Natural killer cell (primary cell): ENCODE measurements around the gene SMIM9. TPM values are rescaled to one million over a fixed set of nuclear protein-coding genes. Genes with fewer than 3 reads are reported as not detected.

Source experiments
- ATAC-seq, 3 donors: fragments of 150-1000 bp in 2 of 3; fragments of 200-7000 bp in 1 of 3; cut with Tn5 transposase; 1 replicate in 1 of 3; 2 replicates in 2 of 3; pipeline ENCODE4 v1.10.0; 2021; ENCODE audit warnings: mild to moderate bottlenecking in 2 of 3, moderate library complexity in 2 of 3
- DNase-seq, 2 donors: peaks; one replicate each; pipeline versions ENCODE4 v3.0.0 to v3.0.0-alpha.2; 2013 to 2021; ENCODE audit warnings: mixed read lengths in 1 of 2
- H3K27ac ChIP-seq: one replicate; pipeline ENCODE4 v1.5.1; 2013; ENCODE audit warnings: mild to moderate bottlenecking, low read length
- H3K27me3 ChIP-seq: one replicate; pipeline ENCODE4 v1.6.1; 2013; ENCODE audit warnings: low read length; ENCODE audit not compliant: control insufficient read depth, insufficient read depth
- H3K36me3 ChIP-seq: one replicate; pipeline ENCODE4 v1.6.1; 2013; ENCODE audit warnings: low read length; ENCODE audit not compliant: control insufficient read depth, insufficient read depth
- H3K4me1 ChIP-seq: one replicate; pipeline ENCODE4 v1.6.1; 2013; ENCODE audit warnings: low read length; ENCODE audit not compliant: control insufficient read depth, insufficient read depth
- H3K4me3 ChIP-seq: one replicate; pipeline ENCODE4 v1.5.1; 2013; ENCODE audit warnings: low read length
- H3K9me3 ChIP-seq: one replicate; pipeline ENCODE4 v1.6.1; 2013; ENCODE audit warnings: low read length; ENCODE audit not compliant: control insufficient read depth, insufficient read depth
- H3K27ac Mint-ChIP-seq, 2 donors: one replicate each; pipeline ENCODE4 v1.8.0; 2022; ENCODE audit warnings: mild to moderate bottlenecking in 2 of 2, mixed read lengths in 2 of 2, moderate library complexity in 1 of 2
- H3K27me3 Mint-ChIP-seq, 2 donors: one replicate each; pipeline ENCODE4 v1.8.0; 2022; ENCODE audit warnings: low read depth in 2 of 2, mixed read lengths in 2 of 2
- H3K36me3 Mint-ChIP-seq: one replicate; pipeline ENCODE4 v1.8.0; 2022; ENCODE audit warnings: mixed read lengths
- H3K4me1 Mint-ChIP-seq, 2 donors: one replicate each; pipeline ENCODE4 v1.8.0; 2022; ENCODE audit warnings: mixed read lengths in 2 of 2
- H3K4me3 Mint-ChIP-seq: one replicate; pipeline ENCODE4 v1.8.0; 2022; ENCODE audit warnings: mild to moderate bottlenecking, moderate library complexity, mixed read lengths
- H3K9me3 Mint-ChIP-seq, 2 donors: one replicate each; pipeline ENCODE4 v1.8.0; 2022; ENCODE audit warnings: mixed read lengths in 2 of 2
- CTCF ChIP-seq: fragments of 200-600 bp; IDR thresholded peaks from one replicate; pipeline ENCODE4 v1.8.0; 2022; ENCODE audit warnings: antibody characterized with exemption
- WGBS: methylation state at CpG from one replicate; pipeline ENCODE4 v1.1.7; 2013; ENCODE audit warnings: missing lambda C conversion rate; ENCODE audit not compliant: insufficient coverage; 5-methylcytosine and 5-hydroxymethylcytosine counted together
- intact Hi-C: fragments of 100-400 bp; cut with micrococcal nuclease; formaldehyde crosslinking; loops from one replicate; pipeline ENCODE4 v1.14.2; 2022
- total RNA-seq, 4 donors: library from RNA; stranded (reverse); fragments of 120-200 nt in 1 of 4; gene quantifications; one replicate each; pipeline versions ENCODE4 v1.2.3 to v1.2.4, GENCODE V29; 2013 to 2022

The SMIM9 gene
- total RNA-seq, 3 donors from 2014 or later (not counting 1 experiment from before 2014, with no cell fraction given): not detected

GRCh38 chrX:154779261-154779660, 55.2 kb downstream of the SMIM9 start:
- Mint-ChIP-seq H3K4me3 (no peak overlapping the region), H3K36me3 (peaks cover 4% of the 10 kb centered on the region), H3K27me3 (no peaks in the 10 kb centered on the region), H3K27ac (no peak overlapping the region), H3K4me1 (peaks cover 0 to 14% of the 10 kb centered on the region in 2 donors), H3K9me3 (no peaks in the 10 kb centered on the region)
- Histone ChIP-seq H3K4me3 (no peak overlapping the region), H3K36me3 (peaks cover 22% of the 10 kb centered on the region), H3K27me3 (no peaks in the 10 kb centered on the region), H3K4me1 (no peaks in the 10 kb centered on the region), H3K27ac (no peak overlapping the region), H3K9me3 (no peaks in the 10 kb centered on the region)
- DNase-seq (no peak), ATAC-seq (no peak)
- intact Hi-C loops: no loop called here
- no peak for TF ChIP-seq CTCF
- 72% methylated on average over 3 of the region's 4 CpGs for WGBS

GRCh38 chrX:154776753-154777152, 57.7 kb downstream of the SMIM9 start:
- H3K36me3 Mint-ChIP-seq: peaks cover 8% of the 10 kb centered on the region
- Histone ChIP-seq H3K4me3 (no peak overlapping the region), H3K27me3 (no peaks in the 10 kb centered on the region), H3K9me3 (no peaks in the 10 kb centered on the region), H3K27ac (no peak overlapping the region), H3K4me1 (no peaks in the 10 kb centered on the region), H3K36me3 (peaks cover 32% of the 10 kb centered on the region)
- ATAC-seq (no peak), DNase-seq (no peak)
- WGBS: 94% methylated on average over 2 of the region's 2 CpGs
- H3K27me3 Mint-ChIP-seq: no peaks in the 10 kb centered on the region
- no peak overlapping the region for H3K4me3 Mint-ChIP-seq
- no peaks in the 10 kb centered on the region for H3K9me3 Mint-ChIP-seq
- no peak overlapping the region for H3K27ac Mint-ChIP-seq
- no peak for TF ChIP-seq CTCF
- intact Hi-C loops: no loop called here
- peaks cover 0 to 4% of the 10 kb centered on the region in 2 donors for H3K4me1 Mint-ChIP-seq

GRCh38 chrX:154775419-154776349, 58.8 kb downstream of the SMIM9 start:
- Mint-ChIP-seq H3K4me1 (peaks cover 0 to 4% of the 10 kb centered on the region in 2 donors), H3K9me3 (no peaks in the 10 kb centered on the region), H3K36me3 (peaks cover 8% of the 10 kb centered on the region), H3K27ac (no peak overlapping the region), H3K4me3 (no peak overlapping the region), H3K27me3 (no peaks in the 10 kb centered on the region)
- intact Hi-C loops: no loop called here
- Histone ChIP-seq H3K4me3 (no peak overlapping the region), H3K4me1 (no peaks in the 10 kb centered on the region), H3K27ac (no peak overlapping the region), H3K36me3 (peaks cover 35% of the 10 kb centered on the region), H3K27me3 (no peaks in the 10 kb centered on the region), H3K9me3 (no peaks in the 10 kb centered on the region)
- ATAC-seq (no peak), DNase-seq (no peak)
- TF ChIP-seq CTCF: no peak
- WGBS: 86% methylated on average over 12 of the region's 15 CpGs
